PC-3 (cell line): Measurements from ENCODE around the gene ATF6B. TPM values are rescaled to one million over a fixed set of nuclear protein-coding genes. Genes with fewer than 3 reads are reported as not detected.
A peak's percentile ranks its signal among the peaks of the same experiment; 100 is the strongest.

ENCODE experiments used
- ATAC-seq: fragments of 200-7000 bp; cut with Tn5 transposase; 2 replicates; pipeline ENCODE4 v1.9.1; 2020; ENCODE audit warnings: mild to moderate bottlenecking, moderate library complexity
- BruUV-seq: library from RNA; stranded (reverse); fragments of 400-500 nt; replicated peaks from 2 replicates; lab custom pipeline; 2021; lab: Mats Ljungman, UMichigan
- CTCF ChIA-PET: fragments of 300-600 bp; sonication (Branson Sonifier 250); formaldehyde crosslinking; loops from one replicate; lab custom pipeline; 2022; ENCODE audit warnings: antibody characterized with exemption; lab: Charles Lee
- POLR2A ChIA-PET: fragments of 300-600 bp; sonication (Branson Sonifier 250); formaldehyde crosslinking; loops from one replicate; lab custom pipeline; 2022; ENCODE audit warnings: antibody characterized with exemption; ENCODE audit not compliant: unreplicated experiment; lab: Charles Lee
- DNase-seq: peaks from one replicate; pipeline ENCODE4 v3.0.0-alpha.2; 2015
- H2AFZ ChIP-seq: fragments of 300-600 bp; sonication (generic); 2 replicates; pipeline ENCODE4 v1.6.0; 2016; ENCODE audit warnings: antibody characterized with exemption, low read length
- H3F3A ChIP-seq: fragments of 300-600 bp; sonication (generic); one replicate; pipeline ENCODE4 v1.6.0; 2017; ENCODE audit warnings: antibody characterized with exemption, low read length, control low read depth, mild to moderate bottlenecking; ENCODE audit not compliant: unreplicated experiment
- H3K27ac ChIP-seq: fragments of 300-600 bp; sonication (generic); 2 replicates; pipeline ENCODE4 v1.5.1; 2016; ENCODE audit warnings: mild to moderate bottlenecking, low read length
- H3K27me3 ChIP-seq: fragments of 300-600 bp; sonication (generic); 2 replicates; pipeline ENCODE4 v1.6.1; 2016; ENCODE audit warnings: low read length, mixed read lengths
- H3K36me3 ChIP-seq: fragments of 300-600 bp; sonication (generic); 2 replicates; pipeline ENCODE4 v1.6.1; 2016; ENCODE audit warnings: low read depth, mixed run types, low read length, mixed read lengths
- H3K4me1 ChIP-seq: fragments of 300-600 bp; sonication (generic); 2 replicates; pipeline ENCODE4 v1.5.1; 2016; ENCODE audit warnings: low read length; ENCODE audit not compliant: insufficient read depth
- H3K4me2 ChIP-seq: fragments of 300-600 bp; sonication (generic); 2 replicates; pipeline ENCODE4 v1.6.0; 2016; ENCODE audit warnings: low read length
- H3K4me3 ChIP-seq: fragments of 300-600 bp; sonication (generic); 2 replicates; pipeline ENCODE4 v1.5.1; 2016; ENCODE audit warnings: mild to moderate bottlenecking, low read length, mixed read lengths
- H3K79me2 ChIP-seq: fragments of 300-600 bp; sonication (generic); 2 replicates; pipeline ENCODE4 v1.6.1; 2017; ENCODE audit warnings: low read length, mixed read lengths
- H3K9ac ChIP-seq: fragments of 300-600 bp; sonication (generic); 2 replicates; pipeline ENCODE4 v1.6.0; 2016; ENCODE audit warnings: mild to moderate bottlenecking, low read length
- H3K9me2 ChIP-seq: fragments of 300-600 bp; sonication (generic); replicated peaks from 2 replicates; pipeline ENCODE4 v1.6.1; 2016; ENCODE audit warnings: mixed run types, low read length, mixed read lengths
- H3K9me3 ChIP-seq: fragments of 300-600 bp; sonication (generic); 2 replicates; pipeline ENCODE4 v1.6.1; 2016; ENCODE audit warnings: low read length, mixed read lengths
- H4K20me1 ChIP-seq: fragments of 300-600 bp; sonication (generic); 2 replicates; pipeline ENCODE4 v1.6.1; 2016; ENCODE audit warnings: low read length, mixed read lengths
- CTCF ChIP-seq: fragments of 300-600 bp; sonication (generic); conservative IDR thresholded peaks from 2 replicates; pipeline ENCODE4 v1.5.1; 2017; ENCODE audit warnings: antibody characterized with exemption, low read depth, mild to moderate bottlenecking, low read length
- EZH2 ChIP-seq: fragments of 300-600 bp; sonication (generic); IDR thresholded peaks from one replicate; pipeline ENCODE4 v1.6.1; 2017; ENCODE audit warnings: antibody characterized with exemption, mild to moderate bottlenecking, low read length; ENCODE audit not compliant: unreplicated experiment
- EZH2phosphoT487 ChIP-seq: fragments of 300-600 bp; sonication (generic); IDR thresholded peaks from 2 replicates; pipeline ENCODE4 v1.6.1; 2018; ENCODE audit warnings: mild to moderate bottlenecking, antibody characterized with exemption, low read length, borderline replicate concordance
- intact Hi-C: fragments of 100-400 bp; cut with micrococcal nuclease; formaldehyde crosslinking; loops from 2 replicates; pipeline ENCODE4 v1.9.0; 2023
- total RNA-seq: library from RNA; depleted of rRNA; stranded (reverse); fragments of >200 nt; gene quantifications from 2 replicates; pipeline ENCODE4 v1.2.3, GENCODE V29; 2014

Gene ATF6B
- total RNA-seq, 1 experiment from 2014 or later: 33.4 TPM

- H3K27ac ChIP-seq: peak overlapping the region; percentile 88
- H3F3A ChIP-seq: no peaks in the 10 kb centered on the region
- peak; percentile 54 for TF ChIP-seq CTCF
- no peak for TF ChIP-seq EZH2
- no peak for TF ChIP-seq EZH2phosphoT487
- peak overlapping the region; percentile 87 for H3K9ac ChIP-seq
- H3K4me1 ChIP-seq: peaks cover 33% of the 10 kb centered on the region
- ATAC-seq: peak; percentile 69
- no peaks in the 10 kb centered on the region for H4K20me1 ChIP-seq
- no TSS peak for BruUV-seq
- CTCF ChIA-PET: interaction anchor here (0.5 to 1.6 kb wide), 5 partner anchors 14 to 193 kb away, joined by 3 to 9 read pairs (median 4); partner anchors contain the start of gene ATF6B
- H3K4me3 ChIP-seq: no peak overlapping the region
- no peaks in the 10 kb centered on the region for H3K9me2 ChIP-seq
- POLR2A ChIA-PET: interaction anchor here (0.5 to 1.2 kb wide), 7 partner anchors 15 to 858 kb away, joined by 3 to 24 read pairs (median 3); partner anchors contain the start of genes ATF6B, HSPA1A and HSPA1L
- no peaks in the 10 kb centered on the region for H3K27me3 ChIP-seq
- peak; percentile 85 for DNase-seq
- intact Hi-C loops: loop anchor here (1.0 to 10.0 kb wide), 3 partner anchors 15 to 209 kb away; partner anchors contain the start of genes ATF6B and ZBTB12
- peaks cover 17% of the 10 kb centered on the region; the same call in 1 of the 2 replicates for H3K36me3 ChIP-seq
- no peaks in the 10 kb centered on the region for H3K9me3 ChIP-seq
- H2AFZ ChIP-seq: no peak overlapping the region
- peak overlapping the region; percentile 72; the same call in 1 of the 2 replicates for H3K4me2 ChIP-seq
- H3K79me2 ChIP-seq: no peaks in the 10 kb centered on the region
These were observed 14.4 kb downstream of the ATF6B start for GRCh38 chr6:32113386-32114352.

GRCh38 chr6:32112431-32112980 lies 15.5 kb downstream of the ATF6B start:
- H3K27me3 ChIP-seq: no peaks in the 10 kb centered on the region
- DNase-seq: no peak
- TF ChIP-seq CTCF: no peak
- TF ChIP-seq EZH2phosphoT487: no peak
- no peak for TF ChIP-seq EZH2
- no peak for ATAC-seq
- no peaks in the 10 kb centered on the region for H4K20me1 ChIP-seq
- H3F3A ChIP-seq: no peaks in the 10 kb centered on the region
- H3K27ac ChIP-seq: no peak overlapping the region
- H3K4me2 ChIP-seq: no peak overlapping the region
- no peak overlapping the region for H2AFZ ChIP-seq
- CTCF ChIA-PET: no interaction called here
- H3K4me3 ChIP-seq: no peak overlapping the region
- no peak overlapping the region for H3K9ac ChIP-seq
- H3K36me3 ChIP-seq: peaks cover 12% of the 10 kb centered on the region; the same call in 1 of the 2 replicates
- POLR2A ChIA-PET: no interaction called here
- no peaks in the 10 kb centered on the region for H3K9me2 ChIP-seq
- intact Hi-C loops: loop anchor here (10.0 kb wide), 1 partner anchor 208 kb away; the partner anchor contains the start of gene ZBTB12
- H3K9me3 ChIP-seq: no peaks in the 10 kb centered on the region
- no TSS peak for BruUV-seq
- H3K79me2 ChIP-seq: no peaks in the 10 kb centered on the region
- peaks cover 45% of the 10 kb centered on the region for H3K4me1 ChIP-seq
